ACC112 (cell line): ENCODE results near the gene LILRA2.
"Not testable (repeated sequence)": the region's sequence is repeated elsewhere in the genome, so short reads cannot be mapped to it uniquely, and the experiment has no call there.

Experiments used
- H2AFZ ChIP-seq: fragments of 200-600 bp; sonication (generic); one replicate; pipeline ENCODE4 v1.6.0; 2017; ENCODE audit warnings: antibody characterized with exemption, low read length; ENCODE audit not compliant: unreplicated experiment
- H3K27ac ChIP-seq: fragments of 200-600 bp; sonication (generic); 2 replicates; pipeline ENCODE4 v1.5.1; 2014; ENCODE audit warnings: low read depth, mild to moderate bottlenecking, antibody characterized with exemption, low read length, moderate library complexity
- H3K27me3 ChIP-seq: fragments of 200-600 bp; sonication (generic); 2 replicates; pipeline ENCODE4 v1.6.1; 2014; ENCODE audit warnings: mild to moderate bottlenecking, antibody characterized with exemption, low read length, moderate library complexity, mixed read lengths; ENCODE audit not compliant: insufficient read depth
- H3K36me3 ChIP-seq: fragments of 200-600 bp; sonication (generic); 2 replicates; pipeline ENCODE4 v1.6.1; 2016; ENCODE audit warnings: mild to moderate bottlenecking, antibody characterized with exemption, low read length, moderate library complexity, mixed read lengths; ENCODE audit not compliant: insufficient read depth
- H3K4me1 ChIP-seq: fragments of 200-600 bp; sonication (generic); one replicate; pipeline ENCODE4 v1.6.1; 2016; ENCODE audit warnings: low read length, mixed read lengths; ENCODE audit not compliant: insufficient read depth, unreplicated experiment, control insufficient read depth
- H3K4me3 ChIP-seq: fragments of 200-600 bp; sonication (generic); 2 replicates; pipeline ENCODE4 v1.5.1; 2014; ENCODE audit warnings: mild to moderate bottlenecking, low read depth, low read length
- H3K79me2 ChIP-seq: fragments of 200-600 bp; sonication (generic); one replicate; pipeline ENCODE4 v1.6.0; 2016; ENCODE audit warnings: low read length; ENCODE audit not compliant: control insufficient read depth, unreplicated experiment, insufficient read depth

Gene LILRA2

DNA sequence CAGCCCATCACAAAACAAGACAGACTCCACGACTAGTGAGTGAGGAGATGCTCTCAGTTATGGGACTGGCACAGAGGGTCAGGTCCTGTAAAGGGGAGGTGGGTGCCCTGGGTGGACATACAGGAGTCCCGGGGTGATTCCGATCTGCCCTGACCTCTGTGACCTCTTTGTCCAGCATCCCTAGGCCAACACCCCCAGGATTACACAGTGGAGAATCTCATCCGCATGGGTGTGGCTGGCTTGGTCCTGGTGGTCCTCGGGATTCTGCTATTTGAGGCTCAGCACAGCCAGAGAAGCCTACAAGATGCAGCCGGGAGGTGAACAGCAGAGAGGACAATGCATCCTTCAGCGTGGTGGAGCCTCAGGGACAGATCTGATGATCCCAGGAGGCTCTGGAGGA, 13.4 kb downstream of the LILRA2 start:
- H3K4me1 ChIP-seq = no peaks in the 10 kb centered on the region
- no peaks in the 10 kb centered on the region for H3K27me3 ChIP-seq
- H3K36me3 ChIP-seq = no peaks in the 10 kb centered on the region
- H3K79me2 ChIP-seq = no peaks in the 10 kb centered on the region
- no peak overlapping the region for H2AFZ ChIP-seq
- H3K4me3 ChIP-seq = no peak overlapping the region
- no peak overlapping the region for H3K27ac ChIP-seq

DNA sequence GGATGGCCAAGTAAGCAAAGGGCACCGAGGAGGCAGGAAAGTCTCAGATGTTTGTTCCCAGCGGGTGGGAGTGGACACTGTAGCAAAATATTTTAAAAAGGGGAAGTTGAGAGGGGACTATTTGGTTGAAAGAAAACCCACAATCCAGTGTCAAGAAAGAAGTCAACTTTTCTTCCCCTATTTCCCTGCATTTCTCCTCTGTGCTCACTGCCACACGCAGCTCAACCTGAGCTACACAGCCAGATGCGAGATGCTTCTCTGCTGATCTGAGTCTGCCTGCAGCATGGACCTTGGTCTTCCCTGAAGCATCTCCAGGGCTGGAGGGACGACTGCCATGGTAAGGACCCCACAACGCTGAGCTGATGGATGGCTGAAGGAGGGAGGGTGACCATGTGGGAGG, 19.9 kb downstream of the LILRA2 start, which contains the start of gene LILRA1:
LILRA1 (plus strand) TSS at position 188 of the 400 bp plus-strand sequence. CDS start 613 bp downstream, outside the sequence.
- not testable (repeated sequence) for H3K36me3 ChIP-seq, H3K27ac ChIP-seq, H3K4me3 ChIP-seq, H3K4me1 ChIP-seq, H3K79me2 ChIP-seq, H2AFZ ChIP-seq, H3K27me3 ChIP-seq

DNA sequence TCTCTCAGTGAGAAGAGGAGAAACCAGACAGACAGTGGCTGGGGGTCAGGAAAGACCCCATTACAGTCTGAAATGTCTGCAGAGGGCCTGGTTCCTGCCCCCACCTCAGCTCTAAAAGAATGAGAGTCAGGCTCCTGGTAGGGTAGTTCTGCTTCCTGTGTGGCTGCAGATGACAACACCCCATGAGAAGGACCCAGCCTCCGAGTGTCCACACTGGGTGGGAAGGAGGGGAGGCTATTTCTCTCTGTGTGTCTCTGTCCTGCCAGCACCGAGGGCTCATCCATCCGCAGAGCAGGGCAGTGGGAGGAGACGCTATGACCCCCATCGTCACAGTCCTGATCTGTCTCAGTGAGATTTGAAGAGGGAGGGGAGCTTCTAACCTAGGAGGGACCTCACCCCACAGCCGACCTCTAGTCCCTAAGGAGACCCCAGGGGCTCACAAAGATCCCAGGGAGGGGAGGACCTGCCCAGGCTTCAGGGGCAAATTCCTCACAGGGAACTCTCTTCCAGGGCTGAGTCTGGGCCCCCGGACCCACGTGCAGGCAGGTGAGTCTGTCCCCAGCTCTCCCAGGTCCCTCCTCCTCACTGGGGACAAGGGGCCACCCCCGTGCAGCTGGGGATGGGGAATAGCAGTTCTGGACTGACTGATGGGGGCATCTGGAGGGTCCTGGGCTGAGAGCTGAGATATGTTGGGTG, 20.5 kb downstream of the LILRA2 start:
- H3K27ac ChIP-seq, H3K4me1 ChIP-seq, H3K79me2 ChIP-seq, H3K27me3 ChIP-seq, H3K36me3 ChIP-seq, H2AFZ ChIP-seq, H3K4me3 ChIP-seq: not testable (repeated sequence)

DNA sequence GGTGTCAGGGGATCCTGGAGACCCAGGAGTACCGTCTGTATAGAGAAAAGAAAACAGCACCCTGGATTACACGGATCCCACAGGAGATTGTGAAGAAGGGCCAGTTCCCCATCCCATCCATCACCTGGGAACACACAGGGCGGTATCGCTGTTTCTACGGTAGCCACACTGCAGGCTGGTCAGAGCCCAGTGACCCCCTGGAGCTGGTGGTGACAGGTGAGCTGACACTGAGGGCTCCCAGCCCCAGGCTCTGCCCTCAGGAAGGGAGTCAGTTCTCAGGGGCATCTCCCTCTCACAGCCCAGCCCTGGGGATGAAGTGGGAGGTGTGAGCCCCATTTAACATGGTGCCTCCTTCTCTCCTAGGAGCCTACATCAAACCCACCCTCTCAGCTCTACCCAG, 21.1 kb downstream of the LILRA2 start:
- Histone ChIP-seq H3K27ac (no peak overlapping the region), H3K36me3 (no peaks in the 10 kb centered on the region), H3K4me1 (no peaks in the 10 kb centered on the region), H3K27me3 (no peaks in the 10 kb centered on the region), H2AFZ (no peak overlapping the region), H3K79me2 (no peaks in the 10 kb centered on the region), H3K4me3 (no peak overlapping the region)

DNA sequence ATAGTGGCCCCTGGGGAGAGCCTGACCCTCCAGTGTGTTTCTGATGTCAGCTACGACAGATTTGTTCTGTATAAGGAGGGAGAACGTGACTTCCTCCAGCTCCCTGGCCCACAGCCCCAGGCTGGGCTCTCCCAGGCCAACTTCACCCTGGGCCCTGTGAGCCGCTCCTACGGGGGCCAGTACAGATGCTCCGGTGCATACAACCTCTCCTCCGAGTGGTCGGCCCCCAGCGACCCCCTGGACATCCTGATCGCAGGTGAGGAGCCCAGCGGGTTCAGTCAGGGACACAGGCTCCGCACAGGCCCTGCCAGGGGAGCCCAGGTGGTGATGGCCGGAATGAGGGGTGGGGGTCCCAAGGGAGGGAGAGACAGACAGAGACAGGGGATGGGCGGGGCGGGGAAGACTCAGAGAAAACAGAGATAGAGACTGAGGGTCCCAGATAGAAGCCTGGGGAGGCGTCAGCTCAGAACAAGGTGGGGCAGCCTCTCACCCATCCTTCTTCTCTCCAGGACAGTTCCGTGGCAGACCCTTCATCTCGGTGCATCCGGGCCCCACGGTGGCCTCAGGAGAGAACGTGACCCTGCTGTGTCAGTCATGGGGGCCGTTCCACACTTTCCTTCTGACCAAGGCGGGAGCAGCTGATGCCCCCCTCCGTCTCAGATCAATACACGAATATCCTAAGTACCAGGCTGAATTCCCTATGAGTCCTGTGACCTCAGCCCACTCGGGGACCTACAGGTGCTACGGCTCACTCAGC, 22.3 kb downstream of the LILRA2 start:
- not testable (repeated sequence) for H3K4me3 ChIP-seq, H3K79me2 ChIP-seq, H3K27ac ChIP-seq, H3K27me3 ChIP-seq, H3K4me1 ChIP-seq, H3K36me3 ChIP-seq, H2AFZ ChIP-seq

DNA sequence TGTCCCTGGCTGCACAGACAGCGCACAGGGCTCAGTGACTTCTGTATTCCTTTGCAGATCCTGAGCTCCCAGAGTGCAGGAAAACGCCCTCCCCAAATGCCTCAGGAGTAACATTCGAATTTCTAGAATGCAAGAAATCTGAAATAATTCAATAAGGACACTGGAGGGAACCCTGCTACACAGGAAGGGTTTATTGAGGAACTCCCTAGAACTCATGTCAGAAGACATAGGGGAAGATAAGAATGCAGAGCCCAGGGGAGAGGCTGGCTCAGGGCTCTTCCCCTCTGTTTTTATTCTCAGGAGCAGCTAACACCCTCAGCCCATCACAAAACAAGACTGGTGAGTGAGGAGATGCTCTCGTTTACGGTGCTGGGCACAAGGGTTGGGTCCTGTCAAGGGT, 26.6 kb downstream of the LILRA2 start:
- Histone ChIP-seq H3K79me2 (no peaks in the 10 kb centered on the region), H3K27ac (no peak overlapping the region), H3K4me3 (no peak overlapping the region), H2AFZ (no peak overlapping the region), H3K36me3 (no peaks in the 10 kb centered on the region), H3K4me1 (no peaks in the 10 kb centered on the region), H3K27me3 (no peaks in the 10 kb centered on the region)

DNA sequence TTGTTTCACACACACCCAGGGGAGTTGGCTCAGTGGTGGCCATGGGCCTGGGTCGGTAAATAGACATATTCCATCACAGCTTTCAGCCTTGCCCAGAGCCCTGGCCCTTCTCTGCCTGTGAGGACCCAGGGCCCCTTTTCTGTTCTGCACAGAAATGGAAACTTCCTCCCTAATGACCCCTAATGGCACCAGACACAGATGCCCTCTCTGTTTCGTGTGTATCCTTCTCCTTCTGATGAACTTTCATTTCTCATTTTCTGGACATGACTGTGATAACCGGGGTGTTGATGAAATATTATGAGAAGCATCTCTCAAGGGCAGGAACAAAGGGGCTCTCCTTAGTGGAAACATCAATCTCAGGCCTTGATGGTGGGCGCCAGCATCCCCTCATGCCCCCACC, 32.6 kb downstream of the LILRA2 start:
- H3K27ac ChIP-seq = no peak overlapping the region
- no peaks in the 10 kb centered on the region for H3K4me1 ChIP-seq
- no peaks in the 10 kb centered on the region for H3K27me3 ChIP-seq

DNA sequence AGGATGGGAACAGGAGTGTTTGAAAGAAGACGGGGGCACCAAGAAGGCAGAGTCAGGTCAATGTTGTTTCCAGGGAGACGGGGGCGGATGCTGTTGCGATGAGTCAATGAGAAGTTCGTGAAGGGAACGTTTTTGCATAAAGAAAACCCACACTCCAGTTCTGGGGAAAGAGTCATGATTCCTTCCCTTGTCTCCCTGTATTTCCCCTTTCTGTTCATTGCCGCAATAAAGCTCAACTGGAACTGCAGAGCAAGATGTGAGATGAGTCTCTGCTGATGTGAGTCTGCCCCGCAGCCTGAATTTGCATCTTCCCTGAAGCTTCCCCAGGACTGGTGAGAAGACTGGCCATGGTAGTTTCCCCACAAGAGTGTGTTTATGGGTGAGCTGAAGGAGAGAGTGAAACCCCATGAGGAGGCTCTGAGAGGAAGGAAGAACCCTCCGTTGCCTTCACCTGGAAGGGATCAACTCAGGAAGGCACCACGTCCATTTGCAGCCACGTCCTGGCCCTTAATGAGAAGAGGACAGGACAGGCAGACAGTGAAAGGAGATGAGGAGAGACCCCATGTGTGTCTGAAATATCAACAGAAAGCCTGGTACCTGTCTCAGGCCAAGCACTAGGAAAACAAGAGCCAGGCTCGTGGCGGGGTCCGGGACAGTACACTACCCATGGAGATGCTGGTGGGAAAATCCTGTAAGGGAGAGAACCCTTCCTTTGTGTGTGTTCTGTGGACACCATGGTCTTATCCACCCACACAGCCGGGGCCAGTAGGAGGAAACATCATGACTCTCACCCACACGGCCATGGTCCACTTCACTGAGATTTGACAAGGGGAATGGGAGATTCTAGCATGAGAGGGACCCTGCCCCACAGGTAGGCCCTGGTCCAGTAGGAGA, 33.5 kb downstream of the LILRA2 start:
- no peak overlapping the region for H2AFZ ChIP-seq
- no peaks in the 10 kb centered on the region for H3K79me2 ChIP-seq
- no peaks in the 10 kb centered on the region for H3K36me3 ChIP-seq
- H3K27me3 ChIP-seq = no peaks in the 10 kb centered on the region
- no peak overlapping the region for H3K27ac ChIP-seq
- no peaks in the 10 kb centered on the region for H3K4me1 ChIP-seq
- H3K4me3 ChIP-seq = no peak overlapping the region

More for the DNA sequence above, 32.6 kb downstream of the LILRA2 start:
- no peak overlapping the region for H3K4me3 ChIP-seq
- no peaks in the 10 kb centered on the region for H3K36me3 ChIP-seq
- H2AFZ ChIP-seq = no peak overlapping the region
- no peaks in the 10 kb centered on the region for H3K79me2 ChIP-seq

DNA sequence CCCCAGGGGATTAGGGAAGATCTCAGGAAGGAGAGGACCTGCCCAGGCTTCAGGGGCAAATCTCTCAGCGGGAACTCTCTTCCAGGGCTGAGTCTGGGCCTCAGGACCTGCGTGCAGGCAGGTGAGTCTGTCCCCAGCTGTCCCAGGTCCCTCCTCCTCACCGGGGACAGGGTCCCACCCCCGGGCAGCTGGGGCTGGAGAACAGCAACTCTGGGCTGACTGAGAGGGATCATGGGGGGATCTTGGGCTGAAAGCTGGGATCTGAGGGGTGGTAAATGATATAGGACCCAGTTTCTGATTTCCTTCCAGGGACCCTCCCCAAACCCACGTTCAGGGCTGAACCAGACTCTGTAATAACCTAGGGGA, 34.2 kb downstream of the LILRA2 start:
- no peak overlapping the region for H3K27ac ChIP-seq
- H3K4me3 ChIP-seq = no peak overlapping the region
- no peaks in the 10 kb centered on the region for H3K79me2 ChIP-seq
- H3K4me1 ChIP-seq = no peaks in the 10 kb centered on the region
- H3K36me3 ChIP-seq = no peaks in the 10 kb centered on the region
- no peak overlapping the region for H2AFZ ChIP-seq
- H3K27me3 ChIP-seq = no peaks in the 10 kb centered on the region

DNA sequence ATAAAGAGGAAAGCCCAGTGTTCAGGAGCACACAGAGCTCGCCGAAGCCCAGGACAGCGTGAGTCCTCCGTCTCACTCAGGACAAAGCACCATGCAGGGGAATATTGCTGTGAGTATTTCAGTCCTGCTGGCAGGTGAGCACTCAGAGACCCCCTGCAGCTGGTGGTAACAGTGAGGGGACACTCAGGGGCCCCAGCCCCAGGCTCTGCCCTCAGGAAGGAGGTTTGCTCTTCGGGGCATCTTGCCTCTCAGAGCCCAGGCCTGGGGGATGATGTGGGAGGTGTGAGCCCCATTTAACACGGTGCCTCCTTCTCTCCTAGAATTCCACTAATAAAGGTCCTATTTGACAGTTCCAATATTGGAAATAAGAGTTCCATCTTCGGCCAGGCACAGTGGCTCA, 34.6 kb downstream of the LILRA2 start:
- Histone ChIP-seq H3K27me3 (no peaks in the 10 kb centered on the region), H3K79me2 (no peaks in the 10 kb centered on the region), H3K27ac (no peak overlapping the region), H3K36me3 (no peaks in the 10 kb centered on the region), H3K4me3 (no peak overlapping the region), H2AFZ (no peak overlapping the region), H3K4me1 (no peaks in the 10 kb centered on the region)
